DOHH2 (cell line): ENCODE results near the gene EGLN1.

ENCODE experiments used
- H3F3A ChIP-seq: fragments of 200-600 bp; sonication (generic), shearing (Covaris generic); 2 replicates; pipeline ENCODE4 v1.6.0; 2016; ENCODE audit warnings: antibody characterized with exemption, mild to moderate bottlenecking; ENCODE audit not compliant: control insufficient read depth, insufficient read depth
- H3K27ac ChIP-seq: fragments of 200-600 bp; sonication (generic); 2 replicates; pipeline ENCODE4 v1.5.1; 2014; ENCODE audit warnings: low read depth, mild to moderate bottlenecking, low read length, moderate library complexity
- H3K27me3 ChIP-seq: fragments of 200-600 bp; sonication (generic); 2 replicates; pipeline ENCODE4 v1.6.1; 2014; ENCODE audit warnings: mild to moderate bottlenecking, low read length, mixed read lengths; ENCODE audit not compliant: control insufficient read depth
- H3K36me3 ChIP-seq: fragments of 200-600 bp; sonication (generic); 2 replicates; pipeline ENCODE4 v1.6.1; 2014; ENCODE audit warnings: mild to moderate bottlenecking, low read length, moderate library complexity, mixed read lengths; ENCODE audit not compliant: control insufficient read depth
- H3K4me1 ChIP-seq: fragments of 200-600 bp; sonication (generic); 2 replicates; pipeline ENCODE4 v1.6.1; 2014; ENCODE audit warnings: mild to moderate bottlenecking, low read length, mixed read lengths; ENCODE audit not compliant: control insufficient read depth
- H3K4me2 ChIP-seq: fragments of 200-600 bp; sonication (generic); 2 replicates; pipeline ENCODE4 v1.6.0; 2014; ENCODE audit warnings: mild to moderate bottlenecking, low read length, moderate library complexity
- H3K4me3 ChIP-seq: fragments of 200-600 bp; sonication (generic); 2 replicates; pipeline ENCODE4 v1.5.1; 2014; ENCODE audit warnings: mild to moderate bottlenecking, low read length, mixed read lengths
- H3K79me2 ChIP-seq: fragments of 200-600 bp; sonication (generic); 2 replicates; pipeline ENCODE4 v1.6.1; 2014; ENCODE audit warnings: mild to moderate bottlenecking, low read length, mixed read lengths; ENCODE audit not compliant: control insufficient read depth
- H3K9me2 ChIP-seq: fragments of 200-600 bp; sonication (generic); replicated peaks from 2 replicates; pipeline ENCODE4 v1.6.1; 2014; ENCODE audit warnings: mild to moderate bottlenecking, low read length, mixed read lengths; ENCODE audit not compliant: control insufficient read depth
- H3K9me3 ChIP-seq: fragments of 200-600 bp; sonication (generic); 2 replicates; pipeline ENCODE4 v1.6.1; 2014; ENCODE audit warnings: antibody characterized with exemption, low read length, mixed read lengths; ENCODE audit not compliant: control insufficient read depth, insufficient read depth
- H4K20me1 ChIP-seq: fragments of 200-600 bp; sonication (generic); 2 replicates; pipeline ENCODE4 v1.6.0; 2014; ENCODE audit warnings: low read depth, mild to moderate bottlenecking, antibody characterized with exemption, low read length, moderate library complexity; ENCODE audit not compliant: control insufficient read depth, insufficient read depth
- EZH2phosphoT487 ChIP-seq: fragments of 200-600 bp; sonication (generic); IDR thresholded peaks from 2 replicates; pipeline ENCODE4 v1.6.1; 2017; ENCODE audit warnings: borderline replicate concordance, mild to moderate bottlenecking, antibody characterized with exemption, low read length, moderate library complexity, mixed read lengths
- TF ChIP-seq, protein P1 (sequence below): fragments of 200-600 bp; sonication (generic); IDR thresholded peaks from one replicate; pipeline ENCODE4 v1.5.1; 2014; ENCODE audit warnings: antibody characterized with exemption, mild to moderate bottlenecking, low read depth, low read length; ENCODE audit not compliant: poor library complexity, severe bottlenecking

Gene EGLN1

GRCh38 chr1:231376875-231377549, 45.1 kb downstream of the EGLN1 start:
- no peak overlapping the region for H3K4me3 ChIP-seq
- H3K79me2 ChIP-seq = peaks cover 49% of the 10 kb centered on the region
- TF ChIP-seq, protein P1, sequence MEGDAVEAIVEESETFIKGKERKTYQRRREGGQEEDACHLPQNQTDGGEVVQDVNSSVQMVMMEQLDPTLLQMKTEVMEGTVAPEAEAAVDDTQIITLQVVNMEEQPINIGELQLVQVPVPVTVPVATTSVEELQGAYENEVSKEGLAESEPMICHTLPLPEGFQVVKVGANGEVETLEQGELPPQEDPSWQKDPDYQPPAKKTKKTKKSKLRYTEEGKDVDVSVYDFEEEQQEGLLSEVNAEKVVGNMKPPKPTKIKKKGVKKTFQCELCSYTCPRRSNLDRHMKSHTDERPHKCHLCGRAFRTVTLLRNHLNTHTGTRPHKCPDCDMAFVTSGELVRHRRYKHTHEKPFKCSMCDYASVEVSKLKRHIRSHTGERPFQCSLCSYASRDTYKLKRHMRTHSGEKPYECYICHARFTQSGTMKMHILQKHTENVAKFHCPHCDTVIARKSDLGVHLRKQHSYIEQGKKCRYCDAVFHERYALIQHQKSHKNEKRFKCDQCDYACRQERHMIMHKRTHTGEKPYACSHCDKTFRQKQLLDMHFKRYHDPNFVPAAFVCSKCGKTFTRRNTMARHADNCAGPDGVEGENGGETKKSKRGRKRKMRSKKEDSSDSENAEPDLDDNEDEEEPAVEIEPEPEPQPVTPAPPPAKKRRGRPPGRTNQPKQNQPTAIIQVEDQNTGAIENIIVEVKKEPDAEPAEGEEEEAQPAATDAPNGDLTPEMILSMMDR = no peak
- TF ChIP-seq EZH2phosphoT487 = no peak
- no peak overlapping the region for H3K27ac ChIP-seq
- no peaks in the 10 kb centered on the region for H3K27me3 ChIP-seq
- 0 out of 2 replicates have a peak, but pooled peaks cover 4% of the 10 kb centered on the region for H4K20me1 ChIP-seq
- no peaks in the 10 kb centered on the region for H3K4me1 ChIP-seq
- H3F3A ChIP-seq = peaks cover 4% of the 10 kb centered on the region; the same call in 1 of the 2 replicates
- H3K4me2 ChIP-seq = no peak overlapping the region
- H3K9me2 ChIP-seq = no peaks in the 10 kb centered on the region
- no peaks in the 10 kb centered on the region for H3K36me3 ChIP-seq
- H3K9me3 ChIP-seq = no peaks in the 10 kb centered on the region

DNA sequence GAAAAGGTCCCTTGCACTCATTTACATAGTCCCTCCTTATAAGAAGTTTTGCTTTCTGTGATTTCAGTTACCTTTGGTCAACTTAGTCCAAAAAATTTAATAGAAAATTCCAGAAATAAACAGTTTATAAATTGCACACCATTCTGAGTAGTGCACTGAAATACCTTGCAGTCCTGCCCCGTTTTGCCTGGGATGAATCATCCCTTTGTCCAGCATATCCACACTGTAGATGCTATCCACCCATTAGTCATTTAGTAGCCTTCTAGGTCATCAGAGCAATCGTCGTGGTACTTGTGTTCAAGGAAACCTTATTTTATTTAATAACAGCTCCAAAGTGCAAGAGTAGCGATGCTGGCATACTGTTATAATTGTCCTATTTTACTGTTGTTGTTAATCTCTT, 46.0 kb downstream of the EGLN1 start:
- no peaks in the 10 kb centered on the region for H3K4me1 ChIP-seq
- 0 out of 2 replicates have a peak, but pooled peaks cover 4% of the 10 kb centered on the region for H4K20me1 ChIP-seq
- peaks cover 4% of the 10 kb centered on the region; the same call in 1 of the 2 replicates for H3F3A ChIP-seq
- H3K36me3 ChIP-seq = peaks cover 3% of the 10 kb centered on the region; the same call in 1 of the 2 replicates
- H3K4me3 ChIP-seq = no peak overlapping the region
- no peak for TF ChIP-seq EZH2phosphoT487
- TF ChIP-seq, protein P1 = no peak
- no peaks in the 10 kb centered on the region for H3K27me3 ChIP-seq
- H3K79me2 ChIP-seq = peaks cover 45% of the 10 kb centered on the region
- no peaks in the 10 kb centered on the region for H3K9me3 ChIP-seq
- no peaks in the 10 kb centered on the region for H3K9me2 ChIP-seq
- H3K4me2 ChIP-seq = no peak overlapping the region
- H3K27ac ChIP-seq = no peak overlapping the region

DNA sequence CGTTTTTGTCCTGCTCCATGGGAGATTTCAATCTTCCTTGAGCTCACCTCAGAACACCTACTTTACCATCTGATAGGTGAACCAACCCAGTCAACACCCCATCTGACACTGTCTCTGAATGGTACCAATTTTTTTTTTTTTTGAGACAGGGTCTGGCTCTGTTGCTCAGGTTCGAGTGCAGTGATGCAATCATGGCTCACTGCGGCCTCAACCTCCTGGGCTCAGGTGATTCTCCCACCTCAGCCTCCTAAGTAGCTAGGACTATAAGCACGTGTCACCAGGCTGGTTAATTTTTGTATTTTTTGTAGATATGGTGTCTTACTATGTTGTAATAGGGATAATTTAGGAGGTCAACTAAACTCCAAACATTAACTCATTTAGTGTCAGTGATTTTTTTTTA, 47.7 kb downstream of the EGLN1 start:
- TF ChIP-seq, protein P1 = no peak
- no peak for TF ChIP-seq EZH2phosphoT487
- H4K20me1 ChIP-seq = no peaks in the 10 kb centered on the region
- peaks cover 3% of the 10 kb centered on the region; the same call in 1 of the 2 replicates for H3K36me3 ChIP-seq
- no peak overlapping the region for H3K27ac ChIP-seq
- peaks cover 4% of the 10 kb centered on the region; the same call in 1 of the 2 replicates for H3F3A ChIP-seq
- no peaks in the 10 kb centered on the region for H3K9me2 ChIP-seq
- H3K79me2 ChIP-seq = peaks cover 34% of the 10 kb centered on the region
- no peak overlapping the region for H3K4me3 ChIP-seq
- H3K4me2 ChIP-seq = no peak overlapping the region
- no peaks in the 10 kb centered on the region for H3K4me1 ChIP-seq
- H3K9me3 ChIP-seq = no peaks in the 10 kb centered on the region
- H3K27me3 ChIP-seq = no peaks in the 10 kb centered on the region
